Thyroid gland (tissue), 4 donors: ENCODE results near the gene TMEM31. TPM values are rescaled to one million over a fixed set of nuclear protein-coding genes. Genes with fewer than 3 reads are reported as not detected.

Experiments
- DNase-seq, 2 donors: peaks; one replicate each; pipeline ENCODE4 v3.0.0-alpha.2; 2019
- H3K27ac ChIP-seq, 3 donors: fragments of 200-600 bp; sonication (generic); 1 replicate in 2 of 3; 2 replicates in 1 of 3; pipeline ENCODE4 v1.5.1; 2016 to 2019; ENCODE audit warnings: mild to moderate bottlenecking in 1 of 3, moderate library complexity in 1 of 3
- H3K27me3 ChIP-seq: fragments of 200-600 bp; sonication (generic); one replicate; pipeline ENCODE4 v1.5.1; 2019
- H3K36me3 ChIP-seq, 2 donors: fragments of 200-600 bp; sonication (generic); one replicate each; pipeline ENCODE4 v1.5.1; 2016 to 2019
- H3K4me1 ChIP-seq, 2 donors: fragments of 200-600 bp; sonication (generic); one replicate each; pipeline ENCODE4 v1.5.1; 2017 to 2019
- H3K4me3 ChIP-seq, 3 donors: fragments of 200-600 bp; sonication (generic); replicated peaks in 1 of 3; 1 replicate in 2 of 3; 2 replicates in 1 of 3; pipeline ENCODE4 v1.5.1; 2016; ENCODE audit warnings: mild to moderate bottlenecking in 1 of 3
- H3K9me3 ChIP-seq: fragments of 200-600 bp; sonication (generic); one replicate; pipeline ENCODE4 v1.5.1; 2017
- POLR2A ChIP-seq, 2 donors: fragments of 450-650 bp; IDR thresholded peaks; one replicate each; pipeline ENCODE4 v1.6.1; 2017; ENCODE audit warnings: antibody characterized with exemption in 2 of 2, mild to moderate bottlenecking in 2 of 2, moderate library complexity in 1 of 2
- WGBS, 2 donors: methylation state at CpG; one replicate each; pipeline ENCODE4 v1.1.5; 2017; 5-methylcytosine and 5-hydroxymethylcytosine counted together
- intact Hi-C: fragments of 100-400 bp; cut with DNase I; formaldehyde crosslinking; loops from one replicate; pipeline ENCODE4 v1.15.1; 2023
- total RNA-seq, 4 donors: library from RNA; depleted of rRNA; stranded (reverse); fragments of >200 nt; gene quantifications; one replicate each; pipeline ENCODE4 v1.2.3, GENCODE V29; 2016
- TF ChIP-seq, protein P1 (sequence below), 6 experiments: fragments of 200-600 bp in 3 of 6; fragments of 450-650 bp in 3 of 6; sonication (generic) in 3 of 6; IDR thresholded peaks; one replicate each; pipeline ENCODE4 v1.5.1; 2016 to 2019; ENCODE audit warnings: antibody characterized with exemption in 6 of 6, mild to moderate bottlenecking in 2 of 6, inconsistent platforms in 1 of 6, moderate library complexity in 1 of 6

TMEM31 gene
- total RNA-seq, 4 donors from 2014 or later, result not detected

DNA sequence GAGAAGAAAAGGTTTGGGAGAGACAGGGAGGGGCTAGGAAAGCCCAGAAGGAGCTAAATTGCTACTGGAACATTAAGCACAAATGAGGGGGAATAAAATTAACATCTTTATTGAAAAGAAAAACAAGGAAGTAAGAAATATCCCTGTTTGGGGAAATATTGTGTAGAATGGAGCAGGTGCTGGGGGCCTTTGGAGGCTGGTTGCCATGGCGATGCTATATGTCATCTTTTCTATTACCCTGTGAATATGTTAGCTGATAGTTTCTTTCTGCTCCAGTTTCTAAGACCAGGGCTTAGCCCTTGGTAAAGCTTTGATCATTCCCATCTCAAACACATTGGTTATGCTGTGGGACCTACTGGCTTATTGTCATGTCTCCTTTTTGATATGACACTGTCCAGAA, 28.7 kb downstream of the TMEM31 start:
- intact Hi-C loops, result no loop called here
- Histone ChIP-seq H3K27me3 (no peaks in the 10 kb centered on the region), H3K36me3 (no peaks in the 10 kb centered on the region), H3K27ac (no peak overlapping the region), H3K4me1 (no peaks in the 10 kb centered on the region), H3K9me3 (no peaks in the 10 kb centered on the region), H3K4me3 (no peak overlapping the region)
- TF ChIP-seq, protein P1, sequence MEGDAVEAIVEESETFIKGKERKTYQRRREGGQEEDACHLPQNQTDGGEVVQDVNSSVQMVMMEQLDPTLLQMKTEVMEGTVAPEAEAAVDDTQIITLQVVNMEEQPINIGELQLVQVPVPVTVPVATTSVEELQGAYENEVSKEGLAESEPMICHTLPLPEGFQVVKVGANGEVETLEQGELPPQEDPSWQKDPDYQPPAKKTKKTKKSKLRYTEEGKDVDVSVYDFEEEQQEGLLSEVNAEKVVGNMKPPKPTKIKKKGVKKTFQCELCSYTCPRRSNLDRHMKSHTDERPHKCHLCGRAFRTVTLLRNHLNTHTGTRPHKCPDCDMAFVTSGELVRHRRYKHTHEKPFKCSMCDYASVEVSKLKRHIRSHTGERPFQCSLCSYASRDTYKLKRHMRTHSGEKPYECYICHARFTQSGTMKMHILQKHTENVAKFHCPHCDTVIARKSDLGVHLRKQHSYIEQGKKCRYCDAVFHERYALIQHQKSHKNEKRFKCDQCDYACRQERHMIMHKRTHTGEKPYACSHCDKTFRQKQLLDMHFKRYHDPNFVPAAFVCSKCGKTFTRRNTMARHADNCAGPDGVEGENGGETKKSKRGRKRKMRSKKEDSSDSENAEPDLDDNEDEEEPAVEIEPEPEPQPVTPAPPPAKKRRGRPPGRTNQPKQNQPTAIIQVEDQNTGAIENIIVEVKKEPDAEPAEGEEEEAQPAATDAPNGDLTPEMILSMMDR (IDR thresholded peaks at IDR 0.05), result no peak
- no peak for TF ChIP-seq POLR2A (IDR thresholded peaks at IDR 0.05)
- 94 to 95% methylated on average over 1 of the region's 1 CpG for WGBS, 2 donors
- DNase-seq, result no peak

- Histone ChIP-seq H3K36me3 (no peaks in the 10 kb centered on the region), H3K27ac (no peak overlapping the region), H3K9me3 (no peaks in the 10 kb centered on the region), H3K4me3 (no peak overlapping the region), H3K27me3 (no peaks in the 10 kb centered on the region), H3K4me1 (no peaks in the 10 kb centered on the region)
- DNase-seq, result no peak
- intact Hi-C loops, result no loop called here
- TF ChIP-seq, protein P1 (IDR thresholded peaks at IDR 0.05), result no peak
- TF ChIP-seq POLR2A (IDR thresholded peaks at IDR 0.05), result no peak
- 88 to 100% methylated on average over 1 of the region's 1 CpG for WGBS, 2 donors
Measured at GRCh38 chrX:103741879-103742278, 31.2 kb downstream of the TMEM31 start.

DNA sequence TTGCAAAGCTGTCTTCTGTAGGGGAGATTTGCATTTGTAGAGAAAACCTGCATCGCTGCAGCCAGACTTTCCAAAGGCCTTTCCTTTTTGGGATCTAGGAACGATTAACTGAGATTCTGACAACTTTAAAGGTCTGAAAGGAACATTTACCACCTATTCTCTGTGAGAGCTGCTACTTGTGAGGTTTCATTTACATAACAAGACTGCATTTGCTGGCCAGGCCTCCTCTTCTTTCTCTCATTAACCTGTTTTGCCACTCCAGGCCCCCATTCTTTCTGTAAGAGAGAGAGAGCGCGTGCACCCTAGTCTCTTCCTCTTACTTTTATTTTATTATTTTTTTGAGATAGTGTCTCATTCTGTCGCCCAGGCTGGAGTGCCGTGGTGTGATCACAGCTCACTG, 31.6 kb downstream of the TMEM31 start:
- H3K27ac ChIP-seq, result no peak overlapping the region
- H3K4me1 ChIP-seq, result no peaks in the 10 kb centered on the region
- TF ChIP-seq, protein P1 (IDR thresholded peaks at IDR 0.05), result no peak
- TF ChIP-seq POLR2A (IDR thresholded peaks at IDR 0.05), result no peak
- H3K4me3 ChIP-seq, result no peak overlapping the region
- H3K36me3 ChIP-seq, result no peaks in the 10 kb centered on the region
- intact Hi-C loops, result no loop called here
- no peaks in the 10 kb centered on the region for H3K27me3 ChIP-seq
- WGBS, 2 donors, result 91% methylated on average over 6 of the region's 6 CpGs
- no peak for DNase-seq
- H3K9me3 ChIP-seq, result no peaks in the 10 kb centered on the region

DNA sequence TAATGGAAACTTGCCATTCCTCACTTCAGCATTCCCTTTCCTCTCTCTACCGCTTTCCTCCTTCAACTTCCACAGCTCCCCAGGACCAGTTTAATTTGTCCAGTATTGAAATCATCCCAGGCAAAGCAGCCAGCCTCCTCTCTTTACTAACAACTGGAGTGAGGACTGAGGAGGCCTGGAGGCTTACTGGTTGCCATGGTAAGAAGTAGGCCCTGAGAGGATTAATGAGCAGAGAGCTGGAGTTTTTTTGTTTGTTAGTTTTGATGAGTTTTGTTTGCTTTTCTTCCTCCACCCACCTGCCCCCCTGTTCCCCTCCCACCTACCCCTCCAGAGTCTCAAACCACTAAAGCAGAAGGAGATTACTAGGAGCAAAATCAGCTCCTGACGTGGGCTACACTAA, 36.5 kb downstream of the TMEM31 start:
- intact Hi-C loops, result no loop called here
- DNase-seq, result no peak
- Histone ChIP-seq H3K27ac (no peak overlapping the region), H3K36me3 (no peaks in the 10 kb centered on the region), H3K4me3 (no peak overlapping the region), H3K4me1 (no peaks in the 10 kb centered on the region), H3K27me3 (no peaks in the 10 kb centered on the region), H3K9me3 (no peaks in the 10 kb centered on the region)
- WGBS, 2 donors, result 78 to 83% methylated on average over 1 to 2 of the region's 2 CpGs
- TF ChIP-seq, protein P1 (IDR thresholded peaks at IDR 0.05), result no peak
- TF ChIP-seq POLR2A (IDR thresholded peaks at IDR 0.05), result no peak

DNA sequence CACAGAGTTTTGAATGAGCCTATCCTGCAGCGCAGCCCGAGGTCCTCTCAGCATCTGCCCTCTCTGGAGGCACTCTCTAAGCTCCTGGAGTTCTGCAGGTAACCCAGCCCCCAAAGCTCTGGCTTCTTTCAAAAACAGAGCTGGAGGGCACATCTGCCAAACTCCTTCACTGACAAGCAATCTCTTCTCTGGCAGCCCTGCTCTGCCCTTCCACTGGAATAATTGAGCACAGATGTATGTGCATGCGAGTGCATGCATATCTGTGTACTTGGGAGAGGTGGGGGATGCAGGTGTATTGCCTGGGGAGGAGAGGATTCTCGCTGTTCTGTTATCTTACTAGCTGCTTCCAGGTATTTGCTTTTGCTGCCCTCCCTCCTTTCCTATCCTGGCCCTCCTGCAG, 43.7 kb downstream of the TMEM31 start:
- no peak for TF ChIP-seq POLR2A (IDR thresholded peaks at IDR 0.05)
- TF ChIP-seq, protein P1 (IDR thresholded peaks at IDR 0.05), result no peak
- H3K36me3 ChIP-seq, result no peaks in the 10 kb centered on the region
- H3K4me1 ChIP-seq, result no peaks in the 10 kb centered on the region
- no peaks in the 10 kb centered on the region for H3K27me3 ChIP-seq
- no peak overlapping the region for H3K27ac ChIP-seq
- H3K4me3 ChIP-seq, result no peak overlapping the region
- DNase-seq, result no peak
- whole genome bisulfite sequencing, 2 donors, result 100% methylated on average over 1 to 2 of the region's 4 CpGs
- H3K9me3 ChIP-seq, result no peaks in the 10 kb centered on the region
- intact Hi-C loops, result no loop called here
